Activated CD8-positive, alpha-beta memory T cell treated with anti-CD3 and anti-CD28 coated beads for 1 hour (primary cell): ENCODE data around the gene EPHA2.

Source experiments
- DNase-seq, 2 donors: peaks; one replicate each; pipeline ENCODE4 v3.0.0-alpha.2; 2020; ENCODE audit warnings: low read depth in 1 of 2; ENCODE audit errors: extremely low read depth in 1 of 2

The EPHA2 gene

DNA sequence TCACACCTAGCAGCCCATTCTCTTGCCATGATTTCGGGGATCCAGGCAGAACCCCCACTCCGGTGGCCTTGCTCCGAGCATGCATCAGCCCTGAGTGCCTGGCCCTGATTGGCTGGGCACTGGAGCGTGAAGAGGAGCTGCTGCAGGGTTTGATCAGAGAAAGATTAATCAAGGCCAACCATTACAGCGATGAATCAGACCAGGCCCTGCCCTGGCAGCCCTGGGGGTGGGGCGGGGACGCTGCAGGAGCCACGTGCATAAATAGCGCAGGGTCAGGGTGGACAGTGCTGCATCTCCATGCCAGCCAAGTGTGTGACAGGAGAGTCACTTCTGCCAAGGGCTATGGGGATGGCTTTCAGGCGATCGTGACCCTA lies 79.0 kb downstream of the EPHA2 start:
- no peak for DNase-seq

- DNase-seq: no peak
Observed at GRCh38 chr1:16076031-16076864, 79.6 kb downstream of the EPHA2 start.

DNA sequence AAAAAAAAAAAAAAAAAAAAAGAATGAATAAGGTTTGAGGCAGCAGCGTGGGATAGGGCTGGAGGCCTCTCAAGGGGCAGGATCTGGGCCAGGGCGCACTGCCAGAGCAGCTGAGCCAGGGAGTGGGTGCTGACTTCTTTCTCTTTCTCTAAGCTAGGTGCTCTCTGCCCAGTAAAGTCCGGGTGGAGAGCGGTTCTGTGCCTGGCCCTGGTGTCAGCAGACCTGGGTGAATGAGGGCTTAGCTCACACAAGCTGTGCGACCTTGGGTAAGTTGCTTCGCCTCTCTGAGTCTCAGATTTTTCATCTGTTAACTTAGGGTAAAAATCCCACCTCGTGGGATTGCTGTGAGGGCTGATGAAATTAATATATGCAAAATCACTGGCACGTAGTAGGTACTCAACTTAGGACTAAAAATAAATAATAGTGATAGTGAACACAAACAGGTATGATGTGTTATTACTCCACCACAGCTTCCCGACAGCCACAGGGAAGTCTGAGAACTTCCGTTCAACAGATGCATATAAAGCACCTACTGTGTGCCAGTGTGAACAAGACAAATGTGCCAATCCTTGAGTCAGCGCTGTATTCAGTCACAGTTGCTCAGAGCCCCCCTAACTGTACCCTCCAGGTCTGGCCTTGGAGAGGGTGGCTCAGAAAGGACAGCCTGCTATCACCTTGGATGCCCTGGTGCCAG lies 80.4 kb downstream of the EPHA2 start:
- no peak for DNase-seq
